HepG2 (cell line): ENCODE data around the gene TTLL1. TPM values are rescaled to one million over a fixed set of nuclear protein-coding genes. Genes with fewer than 3 reads are reported as not detected.

Experiments used
- ATRX ChIP-seq: sonication (generic); formaldehyde crosslinking; IDR thresholded peaks from 2 replicates; pipeline ENCODE4 v1.4.0; 2020; ENCODE audit warnings: missing genetic modification reagents, borderline replicate concordance
- CCDC6 ChIP-seq: sonication (generic); formaldehyde crosslinking; IDR thresholded peaks from 2 replicates; pipeline ENCODE4 v1.8.1; 2022; ENCODE audit warnings: mild to moderate bottlenecking, missing genetic modification reagents, moderate library complexity
- ETV6 ChIP-seq: sonication (generic); formaldehyde crosslinking; conservative IDR thresholded peaks from 2 replicates; pipeline ENCODE4 v1.4.0; 2020; ENCODE audit warnings: missing genetic modification reagents
- HCFC1 ChIP-seq: fragments of 150-350 bp; IDR thresholded peaks from 2 replicates; pipeline ENCODE4 v1.6.1; 2014; ENCODE audit warnings: low read depth, low read length
- MYNN ChIP-seq: sonication (generic); formaldehyde crosslinking; IDR thresholded peaks from 2 replicates; pipeline ENCODE4 v1.4.0; 2020; ENCODE audit warnings: mild to moderate bottlenecking, low read depth, missing genetic modification reagents
- NR2C2 ChIP-seq: sonication (generic); formaldehyde crosslinking; IDR thresholded peaks from 2 replicates; pipeline ENCODE4 v1.4.0; 2020; ENCODE audit warnings: missing genetic modification reagents, mild to moderate bottlenecking, moderate library complexity, borderline replicate concordance
- ZC3H13 ChIP-seq: sonication (generic); formaldehyde crosslinking; IDR thresholded peaks from 2 replicates; pipeline ENCODE4 v1.8.1; 2023; ENCODE audit warnings: mild to moderate bottlenecking, missing genetic modification reagents, moderate library complexity
- ZFP62 ChIP-seq: sonication (generic); formaldehyde crosslinking; IDR thresholded peaks from 2 replicates; pipeline ENCODE4 v1.4.0; 2020; ENCODE audit warnings: missing genetic modification reagents
- ZNF160 ChIP-seq: sonication (generic); formaldehyde crosslinking; IDR thresholded peaks from 2 replicates; pipeline ENCODE4 v1.8.0; 2022; ENCODE audit warnings: mild to moderate bottlenecking, inconsistent platforms, missing genetic modification reagents
- ZNF232 ChIP-seq: sonication (generic); formaldehyde crosslinking; IDR thresholded peaks from 2 replicates; pipeline ENCODE4 v1.4.0; 2020; ENCODE audit warnings: missing genetic modification reagents, borderline replicate concordance
- ZNF343 ChIP-seq: sonication (generic); formaldehyde crosslinking; IDR thresholded peaks from 2 replicates; pipeline ENCODE4 v1.4.0; 2020; ENCODE audit warnings: mild to moderate bottlenecking, missing genetic modification reagents
- ZNF510 ChIP-seq: sonication (generic); formaldehyde crosslinking; IDR thresholded peaks from 2 replicates; pipeline ENCODE4 v1.4.0; 2020; ENCODE audit warnings: low read depth, mild to moderate bottlenecking, missing genetic modification reagents
- ZSCAN25 ChIP-seq: sonication (generic); formaldehyde crosslinking; IDR thresholded peaks from 2 replicates; pipeline ENCODE4 v1.8.0; 2022; ENCODE audit warnings: mild to moderate bottlenecking, missing genetic modification reagents
- polyA plus RNA-seq, 8 experiments: library from polyadenylated mRNA; depleted of rRNA in 3 of 8; stranded (reverse) in 7 of 8; unstranded in 1 of 8; fragments of >200 nt; fragmentation: Illumina TruSeq in 4 of 8; extraction: Trizol in 4 of 8; gene quantifications; 2 replicates each; pipeline versions ENCODE4 v1.2.1 to v1.2.3, GENCODE V29; 2011 to 2016; ENCODE audit warnings: low read depth in 4 of 8, missing spikeins in 1 of 8, mixed read lengths in 1 of 8; ENCODE audit not compliant: insufficient read depth in 1 of 8
- total RNA-seq, 5 experiments: library from RNA; depleted of rRNA; stranded (reverse); fragments of >200 nt; fragmentation: Illumina TruSeq; extraction: Trizol; gene quantifications; 2 replicates each; pipeline ENCODE4 v1.2.3, GENCODE V29; 2016; ENCODE audit warnings: low read depth in 1 of 5
- TF ChIP-seq, protein P1 (sequence below): sonication (generic); formaldehyde crosslinking; IDR thresholded peaks from 2 replicates; pipeline ENCODE4 v1.9.0; 2021; ENCODE audit warnings: mild to moderate bottlenecking, missing genetic modification reagents
- TF ChIP-seq, protein P2 (sequence below): sonication (generic); formaldehyde crosslinking; IDR thresholded peaks from 2 replicates; pipeline ENCODE4 v1.5.1; 2020; ENCODE audit warnings: mild to moderate bottlenecking, missing genetic modification reagents, borderline replicate concordance
- TF ChIP-seq, protein P3 (sequence below): sonication (generic); formaldehyde crosslinking; IDR thresholded peaks from 2 replicates; pipeline ENCODE4 v1.4.0; 2020; ENCODE audit warnings: missing genetic modification reagents

Gene TTLL1
- total and polyA plus RNA-seq, 2 of the 13 experiments (the other 11 are each of a cell fraction or from before 2014, with no cell fraction given): 1.6 to 5.3 TPM

DNA sequence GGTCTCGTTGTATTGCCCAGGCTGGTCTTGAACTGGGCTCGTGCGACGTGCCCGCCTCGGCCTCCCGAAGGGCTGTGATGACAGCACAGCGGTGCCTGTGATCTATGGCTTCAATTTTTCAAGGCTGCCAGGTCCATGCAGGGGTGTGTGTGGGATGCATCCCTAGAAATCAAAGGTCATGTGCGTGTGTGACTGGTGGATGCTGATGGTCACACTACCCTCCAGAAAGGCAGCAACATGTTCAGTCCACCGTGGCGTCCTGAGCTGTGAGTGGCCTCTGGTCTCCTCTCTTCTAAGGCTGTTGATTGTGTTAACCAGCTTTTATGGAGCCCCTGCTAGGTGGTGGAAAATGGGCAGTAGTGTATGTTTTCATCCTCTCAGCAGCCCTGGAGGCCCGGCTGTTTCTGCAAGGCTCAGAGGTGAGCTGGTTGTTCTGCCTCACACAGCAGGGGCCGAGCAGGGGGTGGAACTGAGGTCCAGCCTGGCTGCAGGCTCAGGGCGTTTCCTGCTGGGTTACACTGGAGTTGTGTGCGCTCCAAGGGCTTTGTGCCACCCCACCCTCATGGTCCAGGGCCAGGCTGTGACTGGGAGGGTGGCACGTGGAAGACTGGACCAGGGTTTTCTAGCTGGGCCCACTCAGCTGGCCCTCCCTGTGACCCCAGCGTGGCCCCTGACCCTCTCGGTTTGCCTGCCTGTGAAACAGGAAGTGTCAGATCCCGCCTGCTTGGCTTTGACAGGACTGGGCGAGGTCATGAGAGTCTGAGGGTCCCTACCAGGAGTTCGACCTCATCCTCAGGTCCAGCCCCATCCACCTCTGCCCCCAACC is 29.0 kb upstream of the TTLL1 start (continued):
- TF ChIP-seq CCDC6 (CRISPR knock-in tag) (no peak), NR2C2 (CRISPR knock-in tag) (peak; percentile 51; the same call in 1 of the 2 replicates), HCFC1 (no peak), ZNF232 (CRISPR knock-in tag) (no peak), ZNF510 (CRISPR knock-in tag) (no peak), ZNF160 (CRISPR knock-in tag) (no peak), ATRX (CRISPR knock-in tag) (no peak), ETV6 (CRISPR knock-in tag) (no peak), ZFP62 (CRISPR knock-in tag) (no peak), ZC3H13 (CRISPR knock-in tag) (no peak), ZSCAN25 (CRISPR knock-in tag) (peak; percentile 92), MYNN (CRISPR knock-in tag) (no peak), ZNF343 (CRISPR knock-in tag) (0 out of 2 replicates have a peak, but pooled peaks have one; percentile 46)
- TF ChIP-seq, protein P1, sequence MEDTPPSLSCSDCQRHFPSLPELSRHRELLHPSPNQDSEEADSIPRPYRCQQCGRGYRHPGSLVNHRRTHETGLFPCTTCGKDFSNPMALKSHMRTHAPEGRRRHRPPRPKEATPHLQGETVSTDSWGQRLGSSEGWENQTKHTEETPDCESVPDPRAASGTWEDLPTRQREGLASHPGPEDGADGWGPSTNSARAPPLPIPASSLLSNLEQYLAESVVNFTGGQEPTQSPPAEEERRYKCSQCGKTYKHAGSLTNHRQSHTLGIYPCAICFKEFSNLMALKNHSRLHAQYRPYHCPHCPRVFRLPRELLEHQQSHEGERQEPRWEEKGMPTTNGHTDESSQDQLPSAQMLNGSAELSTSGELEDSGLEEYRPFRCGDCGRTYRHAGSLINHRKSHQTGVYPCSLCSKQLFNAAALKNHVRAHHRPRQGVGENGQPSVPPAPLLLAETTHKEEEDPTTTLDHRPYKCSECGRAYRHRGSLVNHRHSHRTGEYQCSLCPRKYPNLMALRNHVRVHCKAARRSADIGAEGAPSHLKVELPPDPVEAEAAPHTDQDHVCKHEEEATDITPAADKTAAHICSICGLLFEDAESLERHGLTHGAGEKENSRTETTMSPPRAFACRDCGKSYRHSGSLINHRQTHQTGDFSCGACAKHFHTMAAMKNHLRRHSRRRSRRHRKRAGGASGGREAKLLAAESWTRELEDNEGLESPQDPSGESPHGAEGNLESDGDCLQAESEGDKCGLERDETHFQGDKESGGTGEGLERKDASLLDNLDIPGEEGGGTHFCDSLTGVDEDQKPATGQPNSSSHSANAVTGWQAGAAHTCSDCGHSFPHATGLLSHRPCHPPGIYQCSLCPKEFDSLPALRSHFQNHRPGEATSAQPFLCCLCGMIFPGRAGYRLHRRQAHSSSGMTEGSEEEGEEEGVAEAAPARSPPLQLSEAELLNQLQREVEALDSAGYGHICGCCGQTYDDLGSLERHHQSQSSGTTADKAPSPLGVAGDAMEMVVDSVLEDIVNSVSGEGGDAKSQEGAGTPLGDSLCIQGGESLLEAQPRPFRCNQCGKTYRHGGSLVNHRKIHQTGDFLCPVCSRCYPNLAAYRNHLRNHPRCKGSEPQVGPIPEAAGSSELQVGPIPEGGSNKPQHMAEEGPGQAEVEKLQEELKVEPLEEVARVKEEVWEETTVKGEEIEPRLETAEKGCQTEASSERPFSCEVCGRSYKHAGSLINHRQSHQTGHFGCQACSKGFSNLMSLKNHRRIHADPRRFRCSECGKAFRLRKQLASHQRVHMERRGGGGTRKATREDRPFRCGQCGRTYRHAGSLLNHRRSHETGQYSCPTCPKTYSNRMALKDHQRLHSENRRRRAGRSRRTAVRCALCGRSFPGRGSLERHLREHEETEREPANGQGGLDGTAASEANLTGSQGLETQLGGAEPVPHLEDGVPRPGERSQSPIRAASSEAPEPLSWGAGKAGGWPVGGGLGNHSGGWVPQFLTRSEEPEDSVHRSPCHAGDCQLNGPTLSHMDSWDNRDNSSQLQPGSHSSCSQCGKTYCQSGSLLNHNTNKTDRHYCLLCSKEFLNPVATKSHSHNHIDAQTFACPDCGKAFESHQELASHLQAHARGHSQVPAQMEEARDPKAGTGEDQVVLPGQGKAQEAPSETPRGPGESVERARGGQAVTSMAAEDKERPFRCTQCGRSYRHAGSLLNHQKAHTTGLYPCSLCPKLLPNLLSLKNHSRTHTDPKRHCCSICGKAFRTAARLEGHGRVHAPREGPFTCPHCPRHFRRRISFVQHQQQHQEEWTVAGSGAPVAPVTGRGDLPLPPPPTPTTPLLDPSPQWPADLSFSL (CRISPR knock-in tag): no peak
- TF ChIP-seq, protein P2, sequence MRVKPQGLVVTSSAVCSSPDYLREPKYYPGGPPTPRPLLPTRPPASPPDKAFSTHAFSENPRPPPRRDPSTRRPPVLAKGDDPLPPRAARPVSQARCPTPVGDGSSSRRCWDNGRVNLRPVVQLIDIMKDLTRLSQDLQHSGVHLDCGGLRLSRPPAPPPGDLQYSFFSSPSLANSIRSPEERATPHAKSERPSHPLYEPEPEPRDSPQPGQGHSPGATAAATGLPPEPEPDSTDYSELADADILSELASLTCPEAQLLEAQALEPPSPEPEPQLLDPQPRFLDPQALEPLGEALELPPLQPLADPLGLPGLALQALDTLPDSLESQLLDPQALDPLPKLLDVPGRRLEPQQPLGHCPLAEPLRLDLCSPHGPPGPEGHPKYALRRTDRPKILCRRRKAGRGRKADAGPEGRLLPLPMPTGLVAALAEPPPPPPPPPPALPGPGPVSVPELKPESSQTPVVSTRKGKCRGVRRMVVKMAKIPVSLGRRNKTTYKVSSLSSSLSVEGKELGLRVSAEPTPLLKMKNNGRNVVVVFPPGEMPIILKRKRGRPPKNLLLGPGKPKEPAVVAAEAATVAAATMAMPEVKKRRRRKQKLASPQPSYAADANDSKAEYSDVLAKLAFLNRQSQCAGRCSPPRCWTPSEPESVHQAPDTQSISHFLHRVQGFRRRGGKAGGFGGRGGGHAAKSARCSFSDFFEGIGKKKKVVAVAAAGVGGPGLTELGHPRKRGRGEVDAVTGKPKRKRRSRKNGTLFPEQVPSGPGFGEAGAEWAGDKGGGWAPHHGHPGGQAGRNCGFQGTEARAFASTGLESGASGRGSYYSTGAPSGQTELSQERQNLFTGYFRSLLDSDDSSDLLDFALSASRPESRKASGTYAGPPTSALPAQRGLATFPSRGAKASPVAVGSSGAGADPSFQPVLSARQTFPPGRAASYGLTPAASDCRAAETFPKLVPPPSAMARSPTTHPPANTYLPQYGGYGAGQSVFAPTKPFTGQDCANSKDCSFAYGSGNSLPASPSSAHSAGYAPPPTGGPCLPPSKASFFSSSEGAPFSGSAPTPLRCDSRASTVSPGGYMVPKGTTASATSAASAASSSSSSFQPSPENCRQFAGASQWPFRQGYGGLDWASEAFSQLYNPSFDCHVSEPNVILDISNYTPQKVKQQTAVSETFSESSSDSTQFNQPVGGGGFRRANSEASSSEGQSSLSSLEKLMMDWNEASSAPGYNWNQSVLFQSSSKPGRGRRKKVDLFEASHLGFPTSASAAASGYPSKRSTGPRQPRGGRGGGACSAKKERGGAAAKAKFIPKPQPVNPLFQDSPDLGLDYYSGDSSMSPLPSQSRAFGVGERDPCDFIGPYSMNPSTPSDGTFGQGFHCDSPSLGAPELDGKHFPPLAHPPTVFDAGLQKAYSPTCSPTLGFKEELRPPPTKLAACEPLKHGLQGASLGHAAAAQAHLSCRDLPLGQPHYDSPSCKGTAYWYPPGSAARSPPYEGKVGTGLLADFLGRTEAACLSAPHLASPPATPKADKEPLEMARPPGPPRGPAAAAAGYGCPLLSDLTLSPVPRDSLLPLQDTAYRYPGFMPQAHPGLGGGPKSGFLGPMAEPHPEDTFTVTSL (CRISPR knock-in tag): 0 out of 2 replicates have a peak, but pooled peaks have one; percentile 30
- TF ChIP-seq, protein P3, sequence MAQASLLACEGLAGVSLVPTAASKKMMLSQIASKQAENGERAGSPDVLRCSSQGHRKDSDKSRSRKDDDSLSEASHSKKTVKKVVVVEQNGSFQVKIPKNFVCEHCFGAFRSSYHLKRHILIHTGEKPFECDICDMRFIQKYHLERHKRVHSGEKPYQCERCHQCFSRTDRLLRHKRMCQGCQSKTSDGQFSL (CRISPR knock-in tag): no peak
